Activated T-cell treated with anti-CD3 and anti-CD28 coated beads, Interleukin-2, amount 50 U/mL, for 4 hours (primary cell): ENCODE results near the gene ADAMTS17. TPM values are rescaled to one million over a fixed set of nuclear protein-coding genes. Genes with fewer than 3 reads are reported as not detected.
"Not testable (repeated sequence)": the region's sequence is repeated elsewhere in the genome, so short reads cannot be mapped to it uniquely, and the experiment has no call there.

Source experiments
- ATAC-seq, 2 donors: fragments of 200-7000 bp; cut with Tn5 transposase; one replicate each; pipeline ENCODE4 v1.10.0; 2021
- DNase-seq: peaks from one replicate; pipeline ENCODE4 v3.0.0-alpha.2; 2020
- H3K27me3 Mint-ChIP-seq: one replicate; pipeline ENCODE4 v1.8.0; 2021; ENCODE audit warnings: low read depth, mixed read lengths
- H3K36me3 Mint-ChIP-seq: one replicate; pipeline ENCODE4 v1.8.0; 2022; ENCODE audit warnings: mixed read lengths; ENCODE audit not compliant: insufficient read depth
- H3K4me1 Mint-ChIP-seq: one replicate; pipeline ENCODE4 v1.8.0; 2021; ENCODE audit warnings: low read depth, mixed read lengths
- H3K4me3 Mint-ChIP-seq: one replicate; pipeline ENCODE4 v1.8.0; 2021; ENCODE audit warnings: mild to moderate bottlenecking, moderate library complexity, mixed read lengths
- H3K9me3 Mint-ChIP-seq: one replicate; pipeline ENCODE4 v1.8.0; 2021; ENCODE audit warnings: mixed read lengths
- total RNA-seq, 3 donors: library from RNA; stranded (reverse); gene quantifications; one replicate each; pipeline ENCODE4 v1.2.1, GENCODE V29; 2021

ADAMTS17 gene
- total RNA-seq, 3 donors from 2014 or later, result 2.6 to 3.9 (median 3.2) TPM

GRCh38 chr15:100349321-100349695, 7.5 kb upstream of the ADAMTS17 start:
- Mint-ChIP-seq H3K27me3 (peaks cover 13% of the 10 kb centered on the region), H3K9me3 (no peaks in the 10 kb centered on the region), H3K4me3 (peak overlapping the region; percentile 88), H3K36me3 (no peaks in the 10 kb centered on the region), H3K4me1 (peaks cover 2% of the 10 kb centered on the region)
- DNase-seq, result no peak
- ATAC-seq, result no peak

GRCh38 chr15:100348578-100348977, 6.8 kb upstream of the ADAMTS17 start:
- Mint-ChIP-seq H3K4me1 (peaks cover 2% of the 10 kb centered on the region), H3K4me3 (no peak overlapping the region), H3K36me3 (no peaks in the 10 kb centered on the region), H3K9me3 (no peaks in the 10 kb centered on the region), H3K27me3 (peaks cover 10% of the 10 kb centered on the region)
- no peak for ATAC-seq
- no peak for DNase-seq

- DNase-seq, result no peak
- peaks cover 2% of the 10 kb centered on the region for H3K4me1 Mint-ChIP-seq
- H3K36me3 Mint-ChIP-seq, result no peaks in the 10 kb centered on the region
- peaks cover 5% of the 10 kb centered on the region for H3K27me3 Mint-ChIP-seq
- H3K4me3 Mint-ChIP-seq, result no peak overlapping the region
- no peaks in the 10 kb centered on the region for H3K9me3 Mint-ChIP-seq
- ATAC-seq, result no peak
Measured at GRCh38 chr15:100346866-100347512, 5.2 kb upstream of the ADAMTS17 start.

GRCh38 chr15:100345438-100345837, 3.7 kb upstream of the ADAMTS17 start:
- Mint-ChIP-seq H3K4me3 (no peak overlapping the region), H3K4me1 (peaks cover 1% of the 10 kb centered on the region), H3K27me3 (no peaks in the 10 kb centered on the region), H3K9me3 (no peaks in the 10 kb centered on the region), H3K36me3 (no peaks in the 10 kb centered on the region)
- ATAC-seq (no peak), DNase-seq (no peak)

- Mint-ChIP-seq H3K4me1 (peaks cover 16% of the 10 kb centered on the region), H3K27me3 (no peaks in the 10 kb centered on the region), H3K36me3 (no peaks in the 10 kb centered on the region), H3K9me3 (no peaks in the 10 kb centered on the region), H3K4me3 (no peak overlapping the region)
- no peak for ATAC-seq
- no peak for DNase-seq
Measured at GRCh38 chr15:100343251-100343650, 1.5 kb upstream of the ADAMTS17 start.

GRCh38 chr15:100341239-100341749, 481 bp downstream of the ADAMTS17 start:
- DNase-seq (no peak), ATAC-seq (peak; percentile 34 to 45)
- Mint-ChIP-seq H3K36me3 (no peaks in the 10 kb centered on the region), H3K4me1 (peaks cover 17% of the 10 kb centered on the region), H3K9me3 (no peaks in the 10 kb centered on the region), H3K4me3 (peak overlapping the region; percentile 66), H3K27me3 (no peaks in the 10 kb centered on the region)

GRCh38 chr15:100340721-100341238, 995 bp downstream of the ADAMTS17 start:
- Mint-ChIP-seq H3K9me3 (no peaks in the 10 kb centered on the region), H3K4me1 (peaks cover 20% of the 10 kb centered on the region), H3K27me3 (no peaks in the 10 kb centered on the region), H3K4me3 (peak overlapping the region; percentile 69), H3K36me3 (no peaks in the 10 kb centered on the region)
- ATAC-seq (peak; percentile 4 to 6), DNase-seq (no peak)

GRCh38 chr15:100339999-100340398, 1.8 kb downstream of the ADAMTS17 start:
- Mint-ChIP-seq H3K27me3 (no peaks in the 10 kb centered on the region), H3K9me3 (no peaks in the 10 kb centered on the region), H3K4me3 (peak overlapping the region; percentile 69), H3K4me1 (peaks cover 28% of the 10 kb centered on the region), H3K36me3 (no peaks in the 10 kb centered on the region)
- no peak for DNase-seq
- ATAC-seq, result no peak

- H3K36me3 Mint-ChIP-seq, DNase-seq, H3K27me3 Mint-ChIP-seq, H3K9me3 Mint-ChIP-seq, ATAC-seq: not testable (repeated sequence)
- H3K4me1 Mint-ChIP-seq, result peaks cover 34% of the 10 kb centered on the region
- peak overlapping the region; percentile 54 for H3K4me3 Mint-ChIP-seq
Measured at GRCh38 chr15:100339451-100339850, 2.3 kb downstream of the ADAMTS17 start.

GRCh38 chr15:100338971-100339444, 2.8 kb downstream of the ADAMTS17 start:
- H3K4me1 Mint-ChIP-seq, result peaks cover 38% of the 10 kb centered on the region
- H3K9me3 Mint-ChIP-seq, result no peaks in the 10 kb centered on the region
- DNase-seq (peak; percentile 51), ATAC-seq (peak; percentile 28 to 41)
- H3K27me3 Mint-ChIP-seq, result no peaks in the 10 kb centered on the region
- H3K4me3 Mint-ChIP-seq, result peak overlapping the region; percentile 54
- no peaks in the 10 kb centered on the region for H3K36me3 Mint-ChIP-seq

GRCh38 chr15:100338247-100338646, 3.5 kb downstream of the ADAMTS17 start:
- ATAC-seq (no peak), DNase-seq (no peak)
- no peak overlapping the region for H3K4me3 Mint-ChIP-seq
- H3K9me3 Mint-ChIP-seq, result no peaks in the 10 kb centered on the region
- no peaks in the 10 kb centered on the region for H3K27me3 Mint-ChIP-seq
- H3K36me3 Mint-ChIP-seq, result no peaks in the 10 kb centered on the region
- peaks cover 45% of the 10 kb centered on the region for H3K4me1 Mint-ChIP-seq

GRCh38 chr15:100337096-100338044, 4.4 kb downstream of the ADAMTS17 start:
- DNase-seq (no peak), ATAC-seq (no peak)
- H3K27me3 Mint-ChIP-seq, result no peaks in the 10 kb centered on the region
- H3K4me3 Mint-ChIP-seq, result no peak overlapping the region
- no peaks in the 10 kb centered on the region for H3K36me3 Mint-ChIP-seq
- H3K9me3 Mint-ChIP-seq, result no peaks in the 10 kb centered on the region
- H3K4me1 Mint-ChIP-seq, result peaks cover 54% of the 10 kb centered on the region

GRCh38 chr15:100336061-100336460, 5.7 kb downstream of the ADAMTS17 start:
- no peak for DNase-seq
- Mint-ChIP-seq H3K9me3 (no peaks in the 10 kb centered on the region), H3K27me3 (no peaks in the 10 kb centered on the region), H3K36me3 (no peaks in the 10 kb centered on the region), H3K4me1 (peaks cover 65% of the 10 kb centered on the region), H3K4me3 (no peak overlapping the region)
- no peak for ATAC-seq

GRCh38 chr15:100335335-100335999, 6.3 kb downstream of the ADAMTS17 start:
- DNase-seq, result no peak
- Mint-ChIP-seq H3K9me3 (no peaks in the 10 kb centered on the region), H3K36me3 (no peaks in the 10 kb centered on the region), H3K27me3 (no peaks in the 10 kb centered on the region), H3K4me3 (no peak overlapping the region), H3K4me1 (peaks cover 70% of the 10 kb centered on the region)
- no peak for ATAC-seq
